GM23248 (cell line): ENCODE results near the gene YDJC. TPM values are rescaled to one million over a fixed set of nuclear protein-coding genes. Genes with fewer than 3 reads are reported as not detected.

ENCODE experiments used
- DNase-seq: peaks from one replicate; pipeline ENCODE4 v3.0.0-alpha.2; 2015
- H2AFZ ChIP-seq: fragments of 200-600 bp; sonication (generic); 2 replicates; pipeline ENCODE4 v1.6.1; 2016; ENCODE audit warnings: antibody characterized with exemption
- H3F3A ChIP-seq: fragments of 200-600 bp; sonication (generic); 2 replicates; pipeline ENCODE4 v1.6.1; 2016; ENCODE audit warnings: mild to moderate bottlenecking, antibody characterized with exemption, mixed run types; ENCODE audit not compliant: insufficient read depth
- H3K27ac ChIP-seq: fragments of 200-600 bp; sonication (generic); 2 replicates; pipeline ENCODE4 v1.5.1; 2016; ENCODE audit warnings: mild to moderate bottlenecking
- H3K27me3 ChIP-seq: fragments of 200-600 bp; sonication (generic); replicated peaks from 2 replicates; pipeline ENCODE4 v1.6.1; 2016; ENCODE audit warnings: mild to moderate bottlenecking; ENCODE audit not compliant: insufficient read depth
- H3K36me3 ChIP-seq: fragments of 200-600 bp; sonication (generic); 2 replicates; pipeline ENCODE4 v1.6.1; 2016; ENCODE audit warnings: low read depth, mild to moderate bottlenecking
- H3K4me1 ChIP-seq: fragments of 200-600 bp; sonication (generic); 2 replicates; pipeline ENCODE4 v1.6.1; 2016; ENCODE audit warnings: mild to moderate bottlenecking; ENCODE audit not compliant: insufficient read depth
- H3K4me2 ChIP-seq: fragments of 200-600 bp; sonication (generic); one replicate; pipeline ENCODE4 v1.6.1; 2016; ENCODE audit warnings: mild to moderate bottlenecking; ENCODE audit not compliant: unreplicated experiment
- H3K4me3 ChIP-seq: fragments of 200-600 bp; sonication (generic); 2 replicates; pipeline ENCODE4 v1.5.1; 2016; ENCODE audit warnings: mild to moderate bottlenecking
- H3K79me2 ChIP-seq: fragments of 200-600 bp; sonication (generic); 2 replicates; pipeline ENCODE4 v1.6.1; 2016; ENCODE audit warnings: mild to moderate bottlenecking; ENCODE audit not compliant: insufficient read depth
- H3K9ac ChIP-seq: fragments of 200-600 bp; sonication (generic); 2 replicates; pipeline ENCODE4 v1.6.1; 2016; ENCODE audit warnings: mild to moderate bottlenecking
- H3K9me2 ChIP-seq: fragments of 200-600 bp; sonication (generic); 2 replicates; pipeline ENCODE4 v1.6.1; 2016; ENCODE audit warnings: mixed run types, mild to moderate bottlenecking, moderate library complexity; ENCODE audit not compliant: insufficient read depth
- H3K9me3 ChIP-seq: fragments of 200-600 bp; sonication (generic); one replicate; pipeline ENCODE4 v1.6.1; 2017; ENCODE audit warnings: low read depth
- H4K20me1 ChIP-seq: fragments of 200-600 bp; sonication (generic); 2 replicates; pipeline ENCODE4 v1.6.0; 2016; ENCODE audit not compliant: insufficient read depth
- EZH2 ChIP-seq: fragments of 200-600 bp; sonication (generic); IDR thresholded peaks from 2 replicates; pipeline ENCODE4 v1.6.1; 2018; ENCODE audit warnings: antibody characterized with exemption, mild to moderate bottlenecking; ENCODE audit not compliant: insufficient read depth, poor library complexity, severe bottlenecking
- EZH2phosphoT487 ChIP-seq: fragments of 200-600 bp; sonication (generic); IDR thresholded peaks from 2 replicates; pipeline ENCODE4 v1.6.1; 2018; ENCODE audit warnings: antibody characterized with exemption, moderate library complexity, mild to moderate bottlenecking, low read depth; ENCODE audit not compliant: insufficient read depth
- WGBS, 2 experiments: methylation state at CpG; one replicate each; pipeline ENCODE4 v1.1.6; 2015 to 2017; ENCODE audit warnings: low lambda C conversion rate in 2 of 2, low coverage in 1 of 2; ENCODE audit errors: missing lambda C conversion rate in 2 of 2; 5-methylcytosine and 5-hydroxymethylcytosine counted together
- in situ Hi-C: fragments of 300-500 bp; cut with MboI; formaldehyde crosslinking; loops from 2 replicates; pipeline ENCODE4 v1.15.0; 2020
- polyA plus RNA-seq: library from polyadenylated mRNA; unstranded; fragments of >200 nt; fragmentation: Nextera tagmentation; extraction: Ambion mirVana; gene quantifications from 2 replicates; pipeline ENCODE4 v1.2.1, GENCODE V29; 2016
- total RNA-seq: library from RNA; depleted of rRNA; stranded (reverse); fragments of >200 nt; shearing (Covaris generic); gene quantifications from 2 replicates; pipeline ENCODE4 v1.2.3, GENCODE V29; 2014

The YDJC gene
- total and polyA plus RNA-seq, 2 experiments from 2014 or later, result 20.0 to 31.5 TPM

- DNase-seq, result no peak
- TF ChIP-seq EZH2 (no peak), EZH2phosphoT487 (no peak)
- Histone ChIP-seq H3K36me3 (peaks cover 3% of the 10 kb centered on the region; the same call in 1 of the 2 replicates), H3K4me2 (no peak overlapping the region), H3K9ac (no peak overlapping the region), H3F3A (peaks cover 26% of the 10 kb centered on the region), H3K79me2 (peaks cover 68% of the 10 kb centered on the region), H4K20me1 (no peaks in the 10 kb centered on the region), H2AFZ (no peak overlapping the region), H3K4me1 (peaks cover 5% of the 10 kb centered on the region; the same call in 1 of the 2 replicates), H3K4me3 (no peak overlapping the region), H3K9me2 (no peaks in the 10 kb centered on the region), H3K27me3 (no peaks in the 10 kb centered on the region), H3K27ac (no peak overlapping the region), H3K9me3 (no peaks in the 10 kb centered on the region)
- 79 to 82% methylated on average over 4 of the region's 4 CpGs for WGBS, 2 experiments
- in situ Hi-C loops, result loop anchor here (25.0 kb wide), 1 partner anchor 164 kb away; the partner anchor contains the start of gene TMEM191C
These were observed 3.6 kb downstream of the YDJC start for GRCh38 chr22:21626073-21626734.

- DNase-seq, result peak; percentile 23
- H3K27me3 ChIP-seq, result no peaks in the 10 kb centered on the region
- in situ Hi-C loops, result loop anchor here (25.0 kb wide), 1 partner anchor 163 kb away; the partner anchor contains the start of gene TMEM191C
- H3K9me2 ChIP-seq, result no peaks in the 10 kb centered on the region
- H4K20me1 ChIP-seq, result peaks cover 4% of the 10 kb centered on the region; the same call in 1 of the 2 replicates
- H3K4me1 ChIP-seq, result peaks cover 5% of the 10 kb centered on the region; the same call in 1 of the 2 replicates
- no peak overlapping the region for H3K9ac ChIP-seq
- H2AFZ ChIP-seq, result no peak overlapping the region
- no peak overlapping the region for H3K4me3 ChIP-seq
- no peak overlapping the region for H3K4me2 ChIP-seq
- H3K27ac ChIP-seq, result 0 out of 2 replicates have a peak overlapping the region, but pooled peaks have one; percentile 9
- TF ChIP-seq EZH2 (no peak), EZH2phosphoT487 (no peak)
- peaks cover 26% of the 10 kb centered on the region for H3F3A ChIP-seq
- peaks cover 3% of the 10 kb centered on the region; the same call in 1 of the 2 replicates for H3K36me3 ChIP-seq
- H3K79me2 ChIP-seq, result peaks cover 79% of the 10 kb centered on the region
- no peaks in the 10 kb centered on the region for H3K9me3 ChIP-seq
- 84 to 85% methylated on average over 12 of the region's 12 CpGs for WGBS, 2 experiments
These were observed 4.7 kb downstream of the YDJC start for GRCh38 chr22:21624880-21625791.

DNA sequence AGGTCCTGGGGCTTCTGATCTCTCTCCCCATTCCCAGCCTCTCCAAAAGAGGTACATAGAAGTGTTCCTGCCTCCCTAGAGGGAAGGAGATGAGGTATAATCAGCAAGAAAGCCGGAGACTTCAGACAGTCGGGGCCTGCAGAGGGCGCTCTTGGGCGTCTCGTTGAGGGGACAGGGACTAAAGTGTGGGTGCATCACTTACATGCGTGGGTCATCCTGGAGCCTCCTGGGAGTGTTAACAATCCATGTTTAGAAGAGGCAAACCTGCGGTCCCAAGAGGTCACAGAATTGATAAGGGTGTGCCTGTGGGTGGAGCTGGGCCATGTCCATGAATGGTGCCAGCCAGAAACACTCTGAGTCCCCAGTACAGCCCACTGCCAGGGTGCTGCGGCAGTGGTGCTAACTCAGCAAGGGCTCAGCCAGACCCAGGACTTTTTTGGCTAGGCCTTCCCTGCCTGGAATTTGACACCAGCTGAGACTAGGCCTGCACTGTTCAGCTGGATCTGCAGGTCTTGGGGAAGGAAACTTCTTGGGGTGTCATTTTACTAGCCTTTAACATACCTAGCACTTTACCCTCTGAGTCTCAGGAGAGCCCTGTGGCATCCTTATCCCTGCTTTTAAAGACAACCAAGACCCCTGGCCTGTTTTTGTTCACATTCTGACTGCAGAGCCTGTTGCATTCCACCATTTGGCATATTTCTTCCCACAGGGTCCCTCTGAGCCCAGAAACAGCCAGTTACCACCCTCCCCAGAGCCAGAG is 5.5 kb downstream of the YDJC start:
- DNase-seq, result peak; percentile 62
- Histone ChIP-seq H3K27me3 (no peaks in the 10 kb centered on the region), H3K9me2 (no peaks in the 10 kb centered on the region), H3K27ac (no peak overlapping the region), H3F3A (peaks cover 26% of the 10 kb centered on the region), H3K79me2 (peaks cover 87% of the 10 kb centered on the region), H4K20me1 (peaks cover 5% of the 10 kb centered on the region; the same call in 1 of the 2 replicates), H3K36me3 (peaks cover 3% of the 10 kb centered on the region; the same call in 1 of the 2 replicates), H3K9ac (no peak overlapping the region), H3K4me2 (no peak overlapping the region), H3K4me1 (peaks cover 5% of the 10 kb centered on the region; the same call in 1 of the 2 replicates), H3K4me3 (no peak overlapping the region), H2AFZ (no peak overlapping the region), H3K9me3 (no peaks in the 10 kb centered on the region)
- in situ Hi-C loops, result no loop called here
- WGBS, 2 experiments, result 39 to 40% methylated on average over 8 of the region's 8 CpGs
- TF ChIP-seq EZH2phosphoT487, result no peak
- no peak for TF ChIP-seq EZH2

DNA sequence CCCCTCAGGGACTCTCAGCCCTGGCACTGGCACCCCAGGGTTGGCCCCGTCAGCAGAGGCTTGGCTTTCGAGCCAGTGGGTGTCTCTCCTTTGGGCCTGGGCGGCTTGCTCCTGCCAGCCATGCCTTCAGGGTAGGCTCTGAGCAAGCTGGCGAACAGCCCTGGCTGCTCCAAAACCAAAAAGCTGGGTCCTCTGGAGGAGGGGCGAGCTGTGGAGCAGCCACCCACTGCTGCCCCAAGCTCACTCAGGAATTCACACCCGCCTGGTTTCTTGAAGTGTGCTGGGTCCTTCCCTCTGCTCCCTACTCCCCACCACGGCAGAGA is 6.2 kb downstream of the YDJC start:
- Histone ChIP-seq H3K9me2 (no peaks in the 10 kb centered on the region), H3K9me3 (no peaks in the 10 kb centered on the region), H3K9ac (no peak overlapping the region), H3K27me3 (no peaks in the 10 kb centered on the region), H3K4me3 (no peak overlapping the region), H3F3A (peaks cover 26% of the 10 kb centered on the region), H3K27ac (no peak overlapping the region), H3K4me2 (no peak overlapping the region), H4K20me1 (peaks cover 5% of the 10 kb centered on the region; the same call in 1 of the 2 replicates), H2AFZ (no peak overlapping the region), H3K79me2 (peaks cover 94% of the 10 kb centered on the region), H3K36me3 (peaks cover 3% of the 10 kb centered on the region; the same call in 1 of the 2 replicates), H3K4me1 (peaks cover 5% of the 10 kb centered on the region; the same call in 1 of the 2 replicates)
- in situ Hi-C loops, result no loop called here
- 59 to 75% methylated on average over 7 of the region's 7 CpGs for WGBS, 2 experiments
- TF ChIP-seq EZH2 (no peak), EZH2phosphoT487 (no peak)
- no peak for DNase-seq
